ENCODE measurements around the gene RINT1.

GRCh38 chr7:105496521-105496920 lies 35.5 kb upstream of the RINT1 start:
- no peak for TF ChIP-seq CTCF (IDR thresholded peaks at IDR 0.05)
- no peak for TF ChIP-seq POLR2A (IDR thresholded peaks at IDR 0.05)

Data from uterus (tissue), 2 donors.